ENCODE data around the gene DDX5.
"Not testable (repeated sequence)": the region's sequence is repeated elsewhere in the genome, so short reads cannot be mapped to it uniquely, and the experiment has no call there.

The DDX5 gene

DNA sequence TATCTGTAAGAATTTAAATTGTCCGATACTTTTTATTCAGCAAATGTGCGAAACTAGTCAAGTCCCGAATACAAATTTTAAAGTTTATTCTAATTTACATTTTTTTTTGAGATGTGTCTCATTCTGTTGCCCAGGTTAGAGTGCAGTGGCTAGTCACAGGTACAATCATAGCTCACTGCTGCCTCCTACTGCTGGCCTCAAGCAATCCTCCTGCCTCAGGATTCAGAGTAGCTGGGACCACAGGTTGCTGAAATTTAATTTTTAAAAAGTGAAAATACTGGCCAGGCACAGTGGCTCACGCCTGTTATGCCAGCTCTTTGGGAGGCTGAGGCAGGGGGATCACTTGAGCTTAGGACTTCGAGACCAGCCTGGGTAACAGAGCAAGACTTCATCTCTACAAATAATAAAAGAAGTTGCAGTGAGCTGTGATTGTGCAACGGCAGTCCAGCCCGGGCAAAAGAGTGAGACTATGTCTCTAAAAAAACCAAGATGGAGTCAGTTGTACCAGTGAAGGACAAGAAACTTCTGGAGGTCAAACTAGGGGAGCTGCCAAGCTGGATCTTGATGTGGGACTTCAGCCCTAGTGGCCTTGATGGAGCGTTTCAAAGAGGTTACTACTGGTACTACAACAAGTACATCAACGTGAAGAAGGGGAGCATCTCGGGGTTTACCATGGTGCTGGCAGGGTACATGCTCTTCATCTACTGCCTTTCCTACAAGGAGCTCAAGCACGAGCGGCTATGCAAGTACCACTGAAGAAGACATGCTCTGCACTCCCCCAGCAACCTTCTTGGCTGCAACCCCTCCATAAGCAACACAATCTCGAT, 14.8 kb downstream of the DDX5 start:
- DNase-seq, result peak; percentile 22 to 32

DNA sequence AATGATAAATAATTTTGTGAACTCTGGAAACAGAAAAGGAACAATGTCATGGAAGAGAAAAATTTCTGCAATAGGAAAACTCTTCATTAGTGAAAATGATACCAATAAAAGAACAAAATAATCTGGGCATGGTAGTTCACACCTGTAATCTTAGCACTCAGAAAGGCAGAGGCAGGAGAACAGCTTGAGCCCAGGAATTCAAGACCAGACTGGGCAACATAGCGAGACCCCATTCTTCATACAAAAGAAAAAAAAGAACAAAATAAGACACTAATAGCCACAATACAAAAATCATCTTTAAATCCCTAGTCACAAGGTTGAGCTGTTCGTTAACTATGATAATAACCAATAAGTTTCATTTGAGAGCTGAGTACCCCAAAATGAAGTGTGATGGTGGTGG, 17.8 kb downstream of the DDX5 start:
- no peak for DNase-seq

DNA sequence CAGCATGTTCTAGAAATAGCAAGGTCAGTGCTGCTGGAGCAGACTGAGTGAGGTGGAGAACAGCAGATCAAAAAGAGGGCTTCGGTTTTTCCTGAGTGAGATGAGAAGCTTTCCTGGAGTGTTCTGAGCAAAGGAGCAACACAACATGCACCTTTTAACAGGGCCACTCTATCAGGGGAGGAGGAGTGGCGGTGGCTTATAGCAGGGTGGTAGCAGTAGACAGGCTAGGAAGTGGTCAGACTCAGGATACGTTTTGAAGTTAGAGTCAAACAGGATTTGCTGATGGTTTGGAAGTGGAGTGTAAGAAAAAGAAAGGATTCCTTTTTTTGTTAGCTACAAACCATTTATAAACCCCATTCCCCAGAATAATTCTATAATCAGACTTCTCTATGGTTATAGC, 21.7 kb downstream of the DDX5 start:
- no peak for DNase-seq

DNA sequence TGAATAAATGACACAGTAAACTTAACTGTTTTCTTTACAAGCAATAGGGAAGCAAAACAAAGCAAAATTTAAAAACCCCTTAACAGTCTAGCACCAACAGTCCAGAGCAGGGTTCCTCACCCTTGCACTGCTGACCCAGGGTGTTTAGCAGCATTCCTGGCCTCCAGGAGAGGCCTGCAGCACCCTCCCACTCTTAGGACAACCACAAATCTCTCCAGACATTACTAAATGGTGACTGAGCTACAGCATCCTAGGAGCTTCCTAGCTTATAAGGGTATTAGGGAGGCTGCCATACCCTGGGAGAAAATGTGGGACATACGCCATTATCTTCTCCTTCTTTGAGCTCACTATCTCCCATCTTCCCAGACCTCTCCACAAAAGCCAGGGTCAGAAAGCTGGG, 25.1 kb downstream of the DDX5 start:
- no peak for DNase-seq

DNA sequence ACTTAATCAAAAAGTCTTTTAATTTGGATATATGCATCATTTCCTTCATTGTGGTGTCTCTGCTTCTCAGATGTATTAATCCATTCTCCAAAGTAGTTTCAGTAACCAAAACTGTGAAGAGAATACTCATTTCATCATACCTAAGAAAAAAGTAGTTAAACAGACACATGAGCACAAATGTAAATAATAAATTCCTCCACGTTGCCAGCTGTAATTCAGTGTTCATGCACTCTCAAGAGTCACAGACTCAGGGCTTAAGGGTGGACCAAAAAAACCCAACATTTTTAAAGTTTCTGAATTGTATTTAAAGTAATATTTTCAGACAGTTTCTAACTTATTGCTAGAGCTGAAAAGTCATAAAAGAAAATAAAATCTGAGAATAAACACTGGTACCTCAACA, 28.2 kb downstream of the DDX5 start:
- DNase-seq, result no peak

DNA sequence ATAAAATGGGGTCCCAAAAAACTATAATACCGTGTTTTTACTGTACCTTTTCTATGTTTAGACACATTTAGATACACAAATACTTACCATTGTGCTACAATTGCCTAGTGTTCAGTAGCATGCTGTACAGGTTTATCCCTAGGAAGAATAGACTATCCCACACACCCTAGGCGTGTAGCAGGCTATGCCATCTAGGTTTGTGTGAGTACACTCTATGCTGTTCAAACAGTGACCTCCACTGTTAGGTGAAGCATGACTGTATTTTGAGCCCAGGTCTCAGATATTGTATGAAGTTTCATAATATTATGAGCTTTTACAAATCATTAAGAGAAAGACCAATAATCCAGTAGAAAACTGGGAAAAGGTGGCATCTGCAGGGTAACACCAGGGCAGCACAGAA, 33.5 kb downstream of the DDX5 start:
- DNase-seq, result no peak

DNA sequence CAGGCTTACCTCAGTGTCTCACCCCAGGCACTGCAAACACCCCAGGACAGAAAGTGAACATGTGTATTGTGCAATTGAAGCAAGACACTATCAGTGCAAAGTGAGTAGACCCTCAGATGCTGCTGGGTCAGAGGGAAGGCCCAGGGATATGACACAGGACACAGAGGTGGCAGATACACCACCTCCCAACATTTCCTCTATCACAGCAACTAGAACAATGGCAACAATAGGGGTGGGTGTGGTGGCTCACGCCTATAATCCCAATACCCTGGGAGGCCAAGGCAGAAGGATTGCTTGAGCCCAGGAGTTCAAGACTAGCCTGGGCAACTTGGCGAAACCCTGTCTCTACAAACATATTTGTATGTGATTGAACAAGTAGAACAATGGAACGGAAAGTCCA, 34.6 kb downstream of the DDX5 start:
- no peak for DNase-seq

DNA sequence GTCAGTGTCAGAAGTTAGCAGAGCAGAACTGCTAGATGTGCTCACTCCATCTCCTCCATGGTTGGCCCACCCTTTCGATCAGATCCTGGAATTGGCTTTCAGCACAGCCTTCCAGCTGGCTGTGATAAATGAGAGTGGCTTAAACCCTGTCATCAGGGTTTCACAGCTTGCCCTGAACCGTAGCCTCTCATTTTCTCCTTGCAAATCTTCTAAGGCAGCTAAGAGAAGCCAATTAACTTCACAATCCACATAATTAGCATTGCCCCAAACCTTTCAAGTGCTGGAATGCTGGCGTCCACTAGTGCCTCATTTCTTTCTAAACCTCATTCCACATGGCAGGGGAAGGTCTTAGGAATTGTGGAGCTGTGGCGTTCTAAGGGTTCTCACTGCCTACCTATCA, 35.5 kb downstream of the DDX5 start:
- DNase-seq, result no peak

DNA sequence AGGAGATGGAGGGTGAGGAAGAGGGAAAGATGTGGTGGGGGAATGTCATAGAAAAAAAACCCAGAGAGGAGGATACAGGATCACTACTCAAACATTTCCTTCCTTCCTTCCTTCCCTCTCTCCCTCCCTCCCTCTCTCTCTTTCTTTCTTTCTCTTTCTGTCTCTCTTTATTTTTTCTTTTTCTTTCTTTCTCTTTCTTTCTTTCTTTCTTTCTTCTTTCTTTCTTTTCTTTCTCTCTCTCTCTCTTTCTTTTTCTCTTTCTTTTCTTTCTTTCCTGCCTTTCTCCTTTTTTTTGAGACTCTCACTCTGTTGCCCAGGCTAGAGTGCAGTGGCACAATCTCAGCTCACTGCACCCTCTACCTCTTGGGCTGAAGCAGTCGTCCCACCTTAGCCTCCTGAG, 39.3 kb downstream of the DDX5 start:
- not testable (repeated sequence) for DNase-seq

DNA sequence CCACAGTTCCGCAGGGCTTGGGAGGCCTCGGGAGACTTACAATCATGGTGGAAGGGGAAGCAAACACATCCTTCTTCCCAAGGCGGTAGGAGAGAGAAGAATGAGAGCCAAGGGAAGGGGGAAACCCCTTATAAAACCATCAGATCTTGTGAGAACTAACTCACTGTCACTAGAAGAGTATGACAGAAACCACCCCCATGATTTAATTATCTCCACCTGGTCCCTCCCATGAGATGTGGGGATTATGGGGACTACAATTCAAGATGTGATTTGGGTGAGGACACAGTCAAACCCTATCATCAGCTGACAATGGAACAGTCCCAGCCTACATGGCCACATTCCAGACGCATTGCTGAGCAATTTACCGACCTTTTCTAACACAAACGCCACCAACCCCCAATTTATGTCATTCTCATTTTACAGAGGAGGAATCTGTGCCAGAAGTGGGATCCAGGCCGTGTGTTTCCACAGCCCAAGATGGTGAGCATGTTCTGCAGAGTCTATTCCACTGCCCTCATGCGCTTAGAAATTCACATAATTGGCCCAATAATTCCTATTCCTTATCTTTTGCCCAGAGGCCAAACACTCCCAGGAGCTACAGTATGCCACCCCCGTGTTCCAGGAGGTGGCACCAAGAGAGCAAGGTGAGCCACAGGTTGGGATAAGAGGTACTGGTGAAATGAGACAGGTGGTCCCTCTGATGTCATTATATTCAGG, 39.9 kb downstream of the DDX5 start:
- no peak for DNase-seq

DNA sequence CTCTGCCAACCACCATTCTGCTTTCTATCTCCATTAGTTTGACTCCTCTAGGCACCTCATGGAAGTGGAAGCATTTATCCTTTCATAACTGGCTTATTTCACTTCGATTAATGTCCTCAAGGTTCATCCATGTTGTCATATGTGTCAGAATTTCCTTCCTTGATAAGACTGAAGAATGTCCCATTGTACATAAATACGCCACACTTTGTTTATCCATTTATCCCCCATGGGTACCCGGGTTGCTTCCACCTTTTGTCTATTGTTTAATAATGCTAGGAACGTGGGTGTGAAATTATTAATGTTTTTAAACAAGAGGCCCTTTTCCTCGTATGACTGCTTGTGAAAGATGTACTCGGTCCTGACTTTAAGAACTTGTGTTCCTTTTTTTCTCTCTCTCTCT, 44.3 kb downstream of the DDX5 start:
- DNase-seq, result no peak

DNA sequence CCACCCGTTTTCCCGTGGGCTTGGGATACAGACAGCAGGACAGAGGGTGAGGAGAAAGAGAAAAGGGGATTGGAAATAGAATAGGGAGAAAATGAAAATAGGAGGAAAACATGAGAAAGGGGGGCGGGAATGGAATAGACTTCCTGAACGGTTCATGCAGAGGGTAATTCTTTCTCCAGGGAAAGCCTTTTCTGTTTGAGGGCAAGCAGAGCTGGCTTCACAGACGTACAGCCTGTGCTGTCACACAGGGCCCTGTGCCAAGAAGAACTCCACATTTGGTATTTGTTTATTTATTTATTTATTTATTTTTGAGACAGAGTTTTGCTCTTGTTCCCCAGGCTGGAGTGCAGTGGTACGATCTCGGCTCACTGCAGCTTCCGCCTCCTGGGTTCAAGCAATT, 45.1 kb downstream of the DDX5 start:
- DNase-seq, result no peak

DNA sequence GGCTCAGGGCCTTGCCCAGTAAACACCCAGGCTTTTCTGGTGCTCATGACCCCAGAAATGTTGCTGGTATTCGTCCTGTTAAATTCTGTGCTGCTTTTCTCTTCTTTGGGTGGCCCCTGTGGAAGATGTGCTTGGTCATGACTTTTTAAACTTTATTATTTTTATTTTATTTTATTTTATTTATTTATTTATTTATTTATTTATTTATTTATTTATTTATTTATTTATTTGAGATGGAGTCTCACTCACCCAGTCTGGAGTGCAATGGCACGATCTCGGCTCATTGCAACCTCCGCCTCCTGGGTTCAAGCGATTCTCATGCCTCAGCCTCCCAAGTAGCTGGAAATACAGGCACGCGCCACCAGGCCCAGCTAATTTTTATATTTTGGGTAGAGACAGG, 46.3 kb downstream of the DDX5 start:
- DNase-seq, result not testable (repeated sequence)

DNA sequence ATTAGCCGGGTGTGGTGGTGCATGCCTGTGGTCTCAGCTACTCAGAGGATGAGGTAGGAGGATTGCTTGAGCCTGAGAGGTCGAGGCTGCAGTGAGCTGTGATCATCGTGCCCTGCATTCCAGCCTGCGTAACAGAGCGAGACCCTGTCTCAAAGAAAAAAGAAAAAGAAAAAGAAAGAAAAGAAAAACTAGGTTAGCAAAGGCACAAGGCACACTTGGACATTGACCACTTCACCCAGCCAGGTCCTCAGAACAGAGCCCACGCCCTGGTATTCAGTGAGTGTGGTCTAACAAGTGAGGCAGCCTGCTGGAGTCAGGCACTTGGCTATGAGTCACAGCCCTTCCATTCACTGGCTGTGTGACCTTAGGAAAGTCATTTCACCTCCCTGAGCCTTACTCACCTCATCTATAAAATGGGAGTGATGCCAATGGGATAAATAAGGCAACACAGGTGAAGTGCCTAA, 46.8 kb downstream of the DDX5 start:
- DNase-seq, result no peak

DNA sequence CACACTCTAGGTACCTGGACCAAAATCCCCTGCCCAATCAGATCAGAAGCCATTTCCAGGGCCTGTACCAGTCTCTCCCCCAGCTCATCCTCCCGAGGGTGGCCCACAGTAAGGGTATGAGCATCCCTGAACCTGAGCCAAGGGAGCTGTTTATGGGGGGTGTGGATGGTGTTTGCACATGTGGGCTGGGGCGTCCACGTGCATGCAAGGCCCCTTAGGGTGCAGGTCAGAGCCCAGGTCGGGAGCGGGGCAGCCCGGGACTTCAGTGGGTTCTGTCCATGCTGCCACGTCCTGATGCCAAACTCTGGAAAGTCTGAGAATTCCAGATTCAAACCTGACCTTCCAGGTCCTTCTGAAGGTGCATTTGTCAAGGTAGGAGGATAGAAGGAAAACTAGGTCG, 47.3 kb downstream of the DDX5 start:
- DNase-seq, result no peak

DNA sequence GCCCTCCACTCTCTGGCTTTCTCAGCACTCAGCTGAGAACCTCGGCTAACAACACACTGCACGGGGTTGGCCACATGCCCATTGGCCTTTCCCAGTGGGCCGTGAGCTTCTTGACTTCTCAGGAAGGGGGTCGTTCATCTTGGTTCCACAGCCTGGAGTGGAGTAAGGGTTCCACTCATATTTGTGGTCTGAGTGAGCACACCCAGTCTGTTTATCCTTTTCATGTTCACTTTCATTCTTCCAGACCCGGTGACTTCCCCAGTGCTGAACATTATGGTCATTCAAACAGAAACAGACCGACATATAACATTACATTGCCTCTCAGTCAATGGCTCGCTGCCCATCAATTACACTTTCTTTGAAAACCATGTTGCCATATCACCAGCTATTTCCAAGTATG, 48.9 kb downstream of the DDX5 start:
- DNase-seq, result no peak

DNA sequence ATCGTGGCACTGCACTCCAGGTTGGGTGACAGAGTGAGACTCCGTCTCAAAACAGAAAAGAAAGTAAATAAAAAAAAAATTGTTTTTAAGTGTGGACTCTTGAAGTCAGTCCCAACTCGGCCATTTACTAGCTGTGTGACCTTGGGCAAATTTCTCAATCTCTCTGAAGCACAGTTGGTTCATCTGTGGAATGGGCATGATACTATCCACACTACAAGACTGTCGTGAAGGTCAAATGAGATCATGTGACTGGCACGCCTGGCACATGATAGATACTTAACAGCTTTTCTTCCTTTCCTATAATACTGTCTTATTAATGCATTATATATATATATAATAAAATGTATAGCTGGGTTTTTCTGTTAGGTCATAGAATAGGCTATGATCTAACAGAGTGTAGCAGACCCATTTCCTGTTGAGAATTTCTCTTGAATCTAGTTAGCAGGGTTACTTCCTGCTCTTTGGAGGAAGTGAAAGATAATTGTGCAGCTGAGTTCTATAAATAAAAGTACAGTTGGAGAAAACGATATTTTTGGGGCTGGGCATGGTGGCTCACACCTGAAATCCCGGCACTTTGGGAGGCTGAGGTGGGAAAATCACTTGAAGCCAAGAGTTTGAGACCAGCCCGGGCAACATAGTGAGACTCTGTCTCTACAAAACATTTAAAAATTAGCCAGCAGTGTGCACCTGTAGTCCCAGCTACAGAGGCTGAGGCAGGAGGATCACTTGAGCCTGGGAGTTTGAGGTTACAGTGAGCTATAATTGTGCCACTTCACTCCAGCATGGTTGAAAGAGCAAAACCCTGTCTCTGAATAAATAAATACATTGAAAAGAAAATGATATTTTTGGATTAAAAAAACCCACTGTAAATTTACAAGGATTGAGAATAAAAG, 49.9 kb downstream of the DDX5 start:
- DNase-seq, result no peak

DNA sequence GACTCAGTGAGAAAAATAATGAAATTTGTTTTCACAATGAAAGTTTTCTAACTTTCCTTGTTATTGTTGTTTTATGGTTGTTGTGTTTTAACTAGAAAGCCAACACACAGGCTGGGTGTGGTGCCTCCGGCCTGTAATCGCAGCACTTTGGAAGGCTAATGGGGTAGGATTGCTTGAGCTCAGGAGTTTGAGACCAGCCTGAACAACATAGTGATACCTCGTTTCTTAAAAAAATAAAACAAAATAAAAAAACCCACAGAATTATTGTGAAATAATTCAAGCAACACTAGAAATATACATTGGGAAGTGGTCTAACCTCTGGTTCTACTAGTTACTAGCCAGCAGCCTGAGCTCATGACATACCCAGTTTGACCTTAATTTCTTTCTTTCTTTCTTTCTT, 56.5 kb downstream of the DDX5 start:
- DNase-seq, result no peak

DNA sequence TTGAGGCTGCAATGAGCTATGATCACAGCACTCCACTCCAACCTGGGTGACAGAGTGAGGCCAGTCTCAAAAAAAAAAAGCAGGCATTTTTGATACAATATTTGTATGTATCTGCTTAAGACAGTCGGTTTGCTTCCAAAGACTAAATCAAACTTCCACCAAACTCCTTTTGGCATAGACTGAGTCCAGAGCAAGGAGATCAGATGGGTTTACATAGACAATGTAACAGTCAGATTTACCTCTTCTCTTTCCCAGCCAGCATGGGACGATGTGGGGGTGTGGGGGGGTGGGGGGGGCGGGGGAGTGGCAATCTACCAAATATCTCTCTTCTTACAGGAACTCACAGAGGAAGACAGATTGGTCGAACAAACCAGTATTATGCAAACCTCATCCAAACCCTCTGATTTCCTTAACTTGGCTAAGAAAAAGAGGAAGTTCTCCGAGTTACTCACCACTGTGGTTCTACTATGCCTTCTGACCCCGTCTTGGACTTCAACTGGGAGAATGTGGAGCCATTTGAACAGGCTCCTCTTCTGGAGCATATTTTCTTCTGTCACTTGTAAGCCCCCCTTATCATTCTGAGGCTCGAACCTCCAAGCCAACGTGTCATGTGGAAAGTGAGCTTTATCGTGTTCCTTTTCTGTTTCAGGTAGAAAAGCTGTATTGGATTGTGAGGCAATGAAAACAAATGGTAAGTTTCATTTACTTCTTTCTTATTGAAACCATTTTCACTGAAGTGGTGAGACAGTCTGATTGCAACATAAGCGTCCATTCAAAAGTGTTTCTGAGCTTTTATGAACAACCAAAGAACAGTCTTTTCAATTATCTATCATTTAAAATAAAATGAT, 57.2 kb downstream of the DDX5 start, which contains the start of gene MILR1:
TSS of gene MILR1 (plus strand) at position 451 of the 848 bp plus-strand sequence. CDS start at position 505, 54 bp downstream.
- no peak for DNase-seq

Data from stimulated activated CD4-positive, alpha-beta T cell treated with anti-CD3 and anti-CD28 coated beads, Interleukin-4, amount 100 ng/mL, for 4 hours (primary cell).